Breast epithelium (tissue), 3 donors: ENCODE results near the gene RIMBP2.

ENCODE experiments used
- CTCF ChIP-seq, 3 donors: fragments of 450-650 bp; IDR thresholded peaks; one replicate each; pipeline ENCODE4 v1.5.1; 2016 to 2017; ENCODE audit warnings: antibody characterized with exemption in 3 of 3, mild to moderate bottlenecking in 3 of 3, moderate library complexity in 3 of 3
- POLR2A ChIP-seq: fragments of 450-650 bp; IDR thresholded peaks from one replicate; pipeline ENCODE4 v1.6.1; 2016; ENCODE audit warnings: antibody characterized with exemption, mild to moderate bottlenecking, moderate library complexity
- POLR2AphosphoS5 ChIP-seq, 3 donors: sonication (generic); formaldehyde crosslinking; IDR thresholded peaks; one replicate each; pipeline ENCODE4 v1.6.1; 2017; ENCODE audit warnings: antibody characterized with exemption in 3 of 3

DNA sequence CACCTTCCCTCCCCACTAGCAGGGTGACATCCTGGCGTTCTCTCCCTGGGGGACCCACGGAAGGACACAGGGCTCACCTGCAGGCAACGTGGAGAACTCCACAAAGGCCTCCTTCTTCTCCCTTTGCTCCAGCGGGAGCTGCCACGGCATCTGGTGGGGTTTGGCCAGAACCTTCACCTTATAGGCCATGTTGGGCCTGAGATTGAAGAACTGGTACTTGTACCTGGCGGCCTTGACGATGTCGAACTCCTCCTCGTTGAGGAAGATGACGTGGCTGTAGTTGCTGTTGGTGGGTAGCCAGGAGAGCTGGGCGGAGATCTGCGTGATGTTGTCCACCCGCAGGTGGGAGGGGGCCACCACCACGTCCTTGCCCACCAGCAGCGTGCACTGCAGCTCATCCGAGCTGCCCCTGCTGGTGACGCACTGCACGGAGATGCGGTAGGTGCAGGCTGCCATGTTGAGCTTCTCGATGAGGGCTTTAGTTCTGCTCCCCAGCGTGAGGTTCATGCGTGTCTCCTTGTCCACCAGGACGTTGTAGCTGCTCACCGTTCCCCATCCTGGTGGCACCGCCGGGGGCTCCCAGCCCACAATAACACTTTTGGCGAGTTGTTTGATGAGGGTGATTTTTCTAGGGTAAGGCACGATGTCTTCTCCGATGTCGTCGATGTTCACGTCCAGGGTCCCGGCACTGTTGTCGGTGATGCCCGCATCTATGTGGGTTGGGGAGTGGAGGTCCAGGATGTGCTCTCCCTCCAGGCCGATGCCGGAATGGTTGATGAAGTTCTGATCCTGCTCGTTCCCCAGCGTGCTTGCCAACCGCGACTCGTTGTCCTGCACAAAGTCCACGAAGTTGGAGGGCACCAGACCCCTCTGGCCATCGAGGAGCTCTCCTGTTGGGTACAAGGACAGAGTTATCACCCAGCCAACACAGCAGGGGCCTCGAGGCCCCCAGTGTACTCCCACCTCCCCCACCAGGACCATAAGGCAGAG lies 274.0 kb downstream of the RIMBP2 start:
- no peak for TF ChIP-seq POLR2AphosphoS5 (IDR thresholded peaks at IDR 0.05)
- no peak for TF ChIP-seq POLR2A
- TF ChIP-seq CTCF (IDR thresholded peaks at IDR 0.05) = no peak
